Left hindlimb (tissue), 1 donor: ENCODE results near the gene APMAP.

Source experiments
- DNase-seq: peaks from one replicate; pipeline ENCODE4 v3.0.0-alpha.2; 2018

Gene APMAP

GRCh38 chr20:25024171-25024570, 31.6 kb upstream of the APMAP start:
- DNase-seq: peak; percentile 17

GRCh38 chr20:25023356-25023755, 30.8 kb upstream of the APMAP start:
- DNase-seq: no peak

- DNase-seq: peak; percentile 18
These were observed 30.1 kb upstream of the APMAP start for GRCh38 chr20:25022680-25023079.

GRCh38 chr20:25021336-25021735, 28.8 kb upstream of the APMAP start:
- DNase-seq: no peak

GRCh38 chr20:25020901-25021301, 28.4 kb upstream of the APMAP start:
- peak; percentile 15 for DNase-seq

GRCh38 chr20:25020345-25020744, 27.8 kb upstream of the APMAP start:
- peak; percentile 4 for DNase-seq

GRCh38 chr20:25019381-25020155, 27.0 kb upstream of the APMAP start:
- peak; percentile 11 for DNase-seq

- DNase-seq: peak; percentile 18
These were observed 26.3 kb upstream of the APMAP start for GRCh38 chr20:25018841-25019240.

- DNase-seq: no peak
These were observed 25.9 kb upstream of the APMAP start for GRCh38 chr20:25018425-25018824.

- DNase-seq: peak; percentile 19
These were observed 24.8 kb upstream of the APMAP start for GRCh38 chr20:25017257-25017803.

- DNase-seq: peak; percentile 21
These were observed 23.9 kb upstream of the APMAP start for GRCh38 chr20:25016471-25016870.

- DNase-seq: peak; percentile 25
These were observed 23.4 kb upstream of the APMAP start for GRCh38 chr20:25015986-25016385.

GRCh38 chr20:25014816-25015215, 22.3 kb upstream of the APMAP start:
- DNase-seq: peak; percentile 12

- DNase-seq: peak; percentile 19
These were observed 21.2 kb upstream of the APMAP start for GRCh38 chr20:25013478-25014380.

- peak; percentile 17 for DNase-seq
These were observed 20.2 kb upstream of the APMAP start for GRCh38 chr20:25012616-25013189.

GRCh38 chr20:25011831-25012241, 19.3 kb upstream of the APMAP start:
- DNase-seq: peak; percentile 6

GRCh38 chr20:25011261-25011660, 18.7 kb upstream of the APMAP start:
- peak; percentile 1 for DNase-seq

GRCh38 chr20:25009218-25010145, 16.9 kb upstream of the APMAP start:
- DNase-seq: no peak

GRCh38 chr20:25008388-25009217, 16.1 kb upstream of the APMAP start:
- DNase-seq: peak; percentile 9

- peak; percentile 20 for DNase-seq
These were observed 15.1 kb upstream of the APMAP start for GRCh38 chr20:25007491-25008305.
